Measurements from ENCODE around the gene MNDA.

DNA sequence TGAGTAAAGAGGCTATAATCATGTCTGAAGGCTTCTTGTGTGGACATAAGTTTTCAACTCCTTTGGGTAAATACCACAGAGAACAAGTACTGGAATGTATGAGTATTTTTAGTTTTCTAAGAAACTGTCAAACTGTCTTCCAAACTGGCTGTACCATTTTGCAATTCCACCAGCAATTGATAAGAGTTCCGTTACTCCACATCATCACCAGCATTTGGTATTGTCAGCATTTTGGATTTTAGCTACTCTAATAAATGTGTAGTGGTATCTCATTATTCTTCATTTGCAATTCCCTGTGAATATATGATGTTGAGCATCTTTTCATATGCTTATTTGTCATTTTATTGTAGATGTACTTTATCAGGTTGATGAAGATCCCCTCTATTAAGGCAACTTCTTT lies 9.4 kb upstream of the MNDA start:
- TF ChIP-seq POLR2A (IDR thresholded peaks at IDR 0.05; ENCODE audit: low read length) (no peak), GATA1 (IDR thresholded peaks at IDR 0.05; ENCODE audit: low read depth, low read length) (no peak)

Measured in erythroblast (primary cell).